GM21381 (cell line): ENCODE data around the gene THRAP3.

ENCODE experiments used
- ATAC-seq: cut with Tn5 transposase; IDR thresholded peaks from one replicate; pipeline ENCODE4 v1.9.1; 2021; ENCODE audit warnings: mild to moderate bottlenecking, moderate library complexity; ENCODE audit not compliant: unreplicated experiment

The THRAP3 gene

GRCh38 chr1:36322786-36323635 lies 98.8 kb downstream of the THRAP3 start:
- peak; percentile 38 for ATAC-seq

GRCh38 chr1:36323636-36324352 lies 99.6 kb downstream of the THRAP3 start, which contains the start of gene EVA1B:
EVA1B (minus strand) TSS chr1:36323645; CDS start chr1:36323037, 608 bp downstream.
- ATAC-seq, result peak; percentile 37

- ATAC-seq, result no peak
These were observed 100.1 kb downstream of the THRAP3 start for GRCh38 chr1:36324353-36324703.

DNA sequence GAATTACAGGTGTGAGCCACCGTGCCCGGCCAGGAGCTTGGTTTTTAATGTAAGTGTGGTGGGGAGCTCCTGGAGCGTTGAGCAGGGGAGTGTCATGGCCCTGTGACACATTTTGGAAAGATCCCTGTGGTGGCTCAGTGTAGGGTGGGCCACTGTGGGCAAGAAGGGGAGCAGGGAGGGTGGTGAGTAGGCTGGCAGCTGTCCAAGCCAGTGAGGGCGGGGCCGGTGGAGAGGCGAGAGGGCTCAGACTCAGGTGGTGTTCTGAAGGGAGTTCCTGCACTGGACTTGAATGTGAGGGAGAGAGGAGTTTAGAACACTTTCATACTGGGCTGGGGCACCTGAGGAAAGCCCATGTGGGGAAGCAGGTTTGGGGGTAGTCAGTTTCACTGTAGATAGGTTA lies 102.3 kb downstream of the THRAP3 start:
- ATAC-seq, result no peak

GRCh38 chr1:36327421-36328087 lies 103.3 kb downstream of the THRAP3 start:
- no peak for ATAC-seq

DNA sequence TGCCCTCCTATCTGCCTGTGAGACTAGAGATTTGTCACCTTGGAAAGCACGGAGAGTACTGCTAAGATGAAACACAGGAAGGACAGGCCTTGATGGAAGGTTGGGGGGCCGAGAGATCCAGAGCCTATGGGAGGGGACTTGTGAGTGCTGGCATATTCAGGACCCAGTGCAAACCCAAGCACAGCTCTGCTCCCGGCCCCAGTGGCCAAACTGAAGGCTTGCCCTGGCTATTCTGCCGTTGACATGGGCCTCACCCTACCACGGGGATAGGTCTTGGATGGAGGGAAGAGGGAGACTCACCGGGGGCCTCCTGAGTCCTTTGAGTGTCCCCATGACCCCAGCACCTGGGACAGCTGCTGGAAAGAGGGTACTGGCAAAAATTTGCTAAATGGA lies 103.8 kb downstream of the THRAP3 start:
- no peak for ATAC-seq

DNA sequence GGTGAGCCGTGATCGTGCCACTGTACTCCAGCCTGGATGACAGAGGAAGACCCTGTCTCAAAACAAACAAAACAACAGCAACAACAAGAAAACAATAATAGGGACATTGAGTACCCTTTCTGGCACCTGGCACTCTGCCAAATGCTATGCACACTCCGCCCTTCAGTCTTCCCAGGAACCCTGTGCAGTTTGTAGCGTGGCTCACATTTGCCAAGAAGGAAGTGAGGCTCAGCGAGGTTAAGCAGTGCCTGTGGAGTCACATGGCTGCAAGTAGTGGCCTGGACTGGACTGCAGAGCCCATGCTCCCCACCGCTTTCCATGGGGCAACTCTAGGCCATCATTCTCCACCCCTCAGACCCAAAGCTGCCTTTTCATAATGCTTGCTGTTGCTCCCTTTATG lies 104.5 kb downstream of the THRAP3 start:
- no peak for ATAC-seq

DNA sequence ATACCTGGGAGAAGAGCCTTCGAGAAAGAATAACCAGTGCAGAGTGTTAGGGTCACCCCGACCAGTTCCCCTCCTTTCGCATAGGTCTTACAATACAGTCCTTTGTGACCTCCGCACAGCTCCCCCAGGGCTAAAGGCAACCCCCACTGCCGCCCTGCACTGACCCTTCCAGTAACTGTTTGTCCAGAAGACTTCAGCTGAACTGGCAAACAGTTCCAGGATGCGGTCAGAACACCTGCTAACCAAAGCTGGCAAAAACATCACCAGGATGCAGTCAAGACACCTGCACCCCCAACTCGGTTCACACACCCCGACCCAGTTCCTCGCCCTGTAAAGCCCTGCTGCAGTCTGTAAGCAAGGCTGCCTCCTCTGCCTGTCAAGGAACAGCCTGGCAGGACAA lies 105.6 kb downstream of the THRAP3 start:
- ATAC-seq, result no peak

- ATAC-seq, result no peak
These were observed 106.7 kb downstream of the THRAP3 start for GRCh38 chr1:36330940-36331339.

DNA sequence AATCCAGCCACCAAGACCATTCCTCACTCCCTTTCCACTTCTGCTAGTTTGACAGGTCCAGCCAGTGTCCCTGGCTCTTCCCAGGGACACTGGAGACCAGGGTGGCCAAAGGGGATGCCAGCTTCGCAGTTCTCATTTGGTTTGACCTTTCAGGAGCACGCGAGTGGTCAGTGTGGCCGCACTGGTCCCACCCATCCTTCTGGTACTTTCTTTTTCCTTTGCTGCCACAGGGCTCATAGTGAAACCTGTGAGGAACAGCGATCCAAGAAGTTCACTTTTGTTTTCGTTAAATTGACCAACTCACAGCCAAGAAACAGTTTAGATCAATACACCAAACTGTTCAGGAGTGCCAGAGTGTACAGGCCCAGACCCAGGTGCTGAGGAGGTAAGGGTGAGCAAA lies 113.6 kb downstream of the THRAP3 start:
- no peak for ATAC-seq

GRCh38 chr1:36339215-36339614 lies 115.0 kb downstream of the THRAP3 start:
- no peak for ATAC-seq

DNA sequence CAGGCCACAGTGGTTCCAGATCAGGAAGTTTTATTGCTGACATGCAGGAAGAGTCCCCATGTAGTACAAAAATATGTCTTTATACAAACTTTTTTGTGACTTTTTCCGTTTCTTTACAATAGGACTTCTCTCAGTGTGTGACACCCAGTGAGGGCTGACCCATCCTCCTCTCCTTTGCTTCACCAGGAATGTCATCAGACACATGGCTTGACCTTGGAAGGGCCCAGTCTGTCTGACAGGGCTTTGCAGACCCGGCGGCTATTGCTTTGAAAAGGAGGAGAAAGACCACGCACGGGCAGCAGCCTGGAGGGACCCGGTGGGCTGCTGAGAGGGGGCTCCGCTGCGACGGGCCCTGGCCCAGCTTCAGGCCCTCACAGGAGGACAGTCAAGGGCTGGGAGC lies 115.4 kb downstream of the THRAP3 start:
- ATAC-seq, result no peak

GRCh38 chr1:36341626-36342320 lies 117.5 kb downstream of the THRAP3 start:
- no peak for ATAC-seq

DNA sequence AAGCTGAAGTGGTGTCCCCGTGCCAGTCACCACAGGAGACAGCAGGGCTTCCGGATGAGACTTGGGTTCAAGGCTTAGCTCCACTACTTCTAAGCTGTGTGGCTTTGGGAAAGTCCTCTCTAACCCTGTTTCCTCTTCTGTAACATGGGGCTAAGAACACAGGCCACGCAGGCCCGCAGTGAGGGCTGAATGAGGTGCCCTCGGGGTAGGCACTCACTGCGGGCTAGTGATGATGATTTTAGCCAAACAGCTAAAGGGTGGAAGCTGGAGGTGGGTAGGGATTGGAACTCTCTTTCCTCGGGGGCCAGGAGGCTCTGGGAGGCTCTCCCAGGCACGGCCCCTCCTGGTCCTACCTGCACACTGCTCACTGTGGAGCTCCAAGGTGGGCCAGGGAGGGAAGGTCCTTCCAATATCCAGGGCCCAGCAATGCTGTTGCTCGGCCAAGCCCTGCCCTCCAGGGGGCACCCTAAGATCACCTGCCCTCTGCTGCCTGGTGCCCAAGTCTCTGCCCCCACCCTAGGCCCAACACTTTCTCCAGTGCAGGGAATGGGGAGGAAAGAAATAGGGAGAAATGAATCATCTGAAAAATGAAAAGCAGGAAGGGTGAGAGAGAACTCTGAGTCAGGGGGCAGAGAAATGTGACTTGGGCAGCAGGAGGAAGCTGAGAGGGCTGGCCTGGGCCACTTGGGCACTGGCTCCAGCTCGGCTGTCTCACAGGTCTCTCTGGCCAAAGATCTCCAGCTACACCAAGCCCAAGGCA lies 118.4 kb downstream of the THRAP3 start:
- no peak for ATAC-seq

DNA sequence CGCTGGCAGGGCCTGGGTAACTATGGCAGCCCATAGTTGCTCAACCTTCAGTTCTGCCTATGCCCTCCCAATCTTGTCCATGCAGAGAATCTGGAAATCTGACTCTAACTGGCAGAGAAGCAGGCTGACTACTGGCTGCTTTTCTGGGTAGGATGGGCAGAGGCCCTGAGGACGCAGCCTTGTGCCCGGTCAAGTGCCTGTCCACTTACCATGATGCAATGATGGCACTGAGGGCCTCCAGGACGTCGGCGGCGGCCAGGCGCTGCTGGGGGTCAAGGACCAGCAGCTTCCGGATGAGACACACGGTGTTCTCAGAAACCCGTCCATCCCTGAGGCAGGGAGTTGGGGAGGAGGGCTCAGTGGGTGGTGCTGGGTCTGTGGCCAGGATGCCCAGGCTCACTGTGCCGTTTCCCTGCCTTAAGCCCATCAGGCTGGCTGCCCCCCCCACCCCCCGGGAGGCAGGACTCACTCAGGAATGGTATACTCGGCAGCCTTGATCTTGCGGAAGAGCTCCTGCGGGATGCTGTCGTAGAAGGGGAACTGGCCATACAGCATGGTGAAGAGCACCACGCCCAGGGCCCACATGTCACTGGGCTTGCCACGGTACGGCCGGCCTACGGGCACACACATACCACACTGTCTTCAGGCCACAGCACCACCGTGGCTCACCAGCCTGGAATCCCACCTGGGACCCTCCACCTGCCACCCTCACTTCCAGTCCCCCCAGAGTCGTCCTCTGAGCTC lies 119.6 kb downstream of the THRAP3 start:
- ATAC-seq, result no peak

DNA sequence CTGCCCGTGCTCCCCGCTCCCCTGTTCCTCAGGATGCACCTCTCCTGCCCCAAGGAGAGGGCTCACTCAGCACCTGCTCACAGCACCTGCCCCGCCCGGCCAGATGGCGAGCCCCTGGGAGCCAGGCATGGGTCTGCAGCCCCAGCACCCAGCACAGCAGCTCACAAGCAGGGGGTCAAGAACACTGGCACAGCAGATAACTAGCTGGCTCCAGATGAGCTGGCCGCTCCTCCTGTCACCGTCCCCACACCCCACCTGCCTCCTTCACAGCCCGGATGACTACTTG lies 120.1 kb downstream of the THRAP3 start:
- ATAC-seq, result no peak

DNA sequence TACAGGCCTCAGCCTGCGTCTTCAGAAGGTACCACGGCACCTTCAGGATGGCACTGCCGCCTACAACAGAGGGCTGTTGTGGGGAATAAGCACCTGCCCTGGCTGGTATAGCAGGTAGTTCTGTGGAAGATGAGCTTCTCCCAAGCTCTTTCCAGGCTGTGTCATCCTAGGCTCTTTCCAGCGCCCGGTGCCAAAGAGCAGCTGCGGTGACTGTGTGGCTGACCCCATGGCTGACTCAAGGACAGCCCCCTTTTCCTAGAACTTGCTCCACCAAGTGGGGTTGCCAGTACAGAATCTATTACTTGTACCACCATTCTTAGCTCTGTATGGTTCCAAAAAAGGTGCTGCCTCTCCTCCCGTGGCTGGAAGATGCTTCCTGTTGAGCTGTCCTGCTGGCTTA lies 121.1 kb downstream of the THRAP3 start:
- no peak for ATAC-seq

DNA sequence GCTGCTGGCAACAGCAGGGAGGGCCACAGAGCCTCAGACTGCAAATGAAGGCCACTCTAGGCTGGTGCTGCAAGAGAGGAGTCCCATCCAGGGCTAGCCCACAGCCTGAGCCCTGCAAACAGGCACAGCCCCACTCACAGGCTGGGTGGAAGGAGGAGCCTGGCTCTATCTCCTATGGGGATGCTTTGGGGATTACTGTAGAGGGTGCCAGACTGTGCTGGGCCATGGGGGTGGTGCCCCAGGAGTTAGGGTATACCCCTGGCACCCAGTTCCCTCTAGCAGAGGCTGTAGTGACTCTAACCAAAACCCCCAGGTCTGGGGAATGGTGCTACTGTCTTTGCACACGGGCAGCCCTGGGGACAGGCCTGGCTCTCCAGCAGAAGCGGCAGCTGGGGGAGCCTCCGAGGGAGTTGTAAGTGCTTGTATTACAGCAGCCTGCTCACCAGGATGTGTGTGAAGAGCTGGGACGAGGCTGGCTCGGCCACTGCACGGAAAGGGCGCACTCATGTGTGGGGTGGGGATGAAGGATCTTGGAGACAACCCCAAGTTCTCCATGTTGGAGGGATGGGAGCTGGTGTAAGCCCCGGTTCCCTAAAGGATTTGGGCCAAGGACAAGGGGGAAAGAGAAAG lies 122.6 kb downstream of the THRAP3 start:
- no peak for ATAC-seq

DNA sequence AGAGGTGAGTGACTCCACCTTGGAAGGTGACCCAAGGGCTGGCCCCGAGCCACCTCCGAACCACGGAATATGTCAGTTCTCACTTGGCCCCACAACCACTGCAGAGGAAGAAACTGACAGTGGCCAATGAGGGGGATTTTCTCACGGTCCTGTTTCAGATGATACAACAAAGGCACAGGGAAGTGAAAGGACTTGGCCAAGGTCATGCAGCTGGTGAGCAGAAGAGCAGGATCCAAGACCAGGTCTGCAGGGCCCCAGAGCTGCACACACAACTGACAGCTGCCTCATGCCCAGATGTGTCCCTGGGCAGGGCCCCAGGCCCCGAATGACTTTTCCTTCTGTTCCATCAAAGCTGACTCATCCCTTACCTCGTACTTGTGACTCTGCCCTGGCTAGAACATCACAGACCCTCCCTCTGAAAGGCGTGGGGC lies 125.0 kb downstream of the THRAP3 start:
- peak; percentile 70 for ATAC-seq
